SK-N-MC (cell line): ENCODE data around the gene PPP4R1.

Experiments
- DNase-seq: peaks from one replicate; pipeline ENCODE4 v3.0.0-alpha.2; 2011; ENCODE audit warnings: low read depth, low spot score
- H3K27ac ChIP-seq: fragments of 200-600 bp; sonication (generic); 2 replicates; pipeline ENCODE4 v1.5.1; 2016; ENCODE audit warnings: mixed run types
- H3K36me3 ChIP-seq: fragments of 200-600 bp; sonication (generic); 2 replicates; pipeline ENCODE4 v1.6.1; 2017; ENCODE audit warnings: antibody characterized with exemption, low read length, mixed read lengths; ENCODE audit not compliant: insufficient read depth
- H3K4me3 ChIP-seq: fragments of 200-600 bp; sonication (generic); 2 replicates; pipeline ENCODE4 v1.5.1; 2016
- H3K9ac ChIP-seq: fragments of 200-600 bp; sonication (generic); 2 replicates; pipeline ENCODE4 v1.8.0; 2017; ENCODE audit warnings: mixed run types, mixed read lengths; ENCODE audit not compliant: insufficient read length
- H3K9me3 ChIP-seq: fragments of 200-600 bp; sonication (generic); 2 replicates; pipeline ENCODE4 v1.6.1; 2017; ENCODE audit warnings: low read depth, mild to moderate bottlenecking, antibody characterized with exemption, low read length, moderate library complexity, mixed read lengths
- EZH2 ChIP-seq: fragments of 200-600 bp; sonication (generic); IDR thresholded peaks from one replicate; pipeline ENCODE4 v1.6.1; 2017; ENCODE audit warnings: antibody characterized with exemption
- FOXP2 ChIP-seq: optimal IDR thresholded peaks from 2 replicates; pipeline ENCODE3; 2011; ENCODE audit warnings: mild to moderate bottlenecking, moderate library complexity; ENCODE audit not compliant: insufficient read depth; ENCODE audit errors: extremely low read length, control extremely low read depth
- POLR2AphosphoS5 ChIP-seq: IDR thresholded peaks from 2 replicates; pipeline ENCODE4 v1.6.1; 2012; ENCODE audit warnings: mild to moderate bottlenecking, low read depth, low read length, borderline replicate concordance

The PPP4R1 gene

GRCh38 chr18:9631814-9632496 is 17.6 kb upstream of the PPP4R1 start:
- DNase-seq, result no peak
- Histone ChIP-seq H3K27ac (no peak overlapping the region), H3K9ac (no peak overlapping the region), H3K9me3 (no peaks in the 10 kb centered on the region), H3K4me3 (no peak overlapping the region), H3K36me3 (no peaks in the 10 kb centered on the region)
- no peak for TF ChIP-seq FOXP2
- TF ChIP-seq EZH2, result no peak
- TF ChIP-seq POLR2AphosphoS5, result no peak

GRCh38 chr18:9630444-9630843 is 16.1 kb upstream of the PPP4R1 start:
- no peak overlapping the region for H3K9ac ChIP-seq
- no peaks in the 10 kb centered on the region for H3K9me3 ChIP-seq
- TF ChIP-seq FOXP2 (no peak), EZH2 (no peak), POLR2AphosphoS5 (no peak)
- H3K27ac ChIP-seq, result no peak overlapping the region
- DNase-seq, result no peak
- no peak overlapping the region for H3K4me3 ChIP-seq
- H3K36me3 ChIP-seq, result no peaks in the 10 kb centered on the region

GRCh38 chr18:9629709-9630108 is 15.3 kb upstream of the PPP4R1 start:
- no peak for DNase-seq
- Histone ChIP-seq H3K36me3 (no peaks in the 10 kb centered on the region), H3K9me3 (no peaks in the 10 kb centered on the region), H3K27ac (no peak overlapping the region), H3K4me3 (no peak overlapping the region), H3K9ac (no peak overlapping the region)
- no peak for TF ChIP-seq EZH2
- TF ChIP-seq POLR2AphosphoS5, result no peak
- no peak for TF ChIP-seq FOXP2

- no peaks in the 10 kb centered on the region for H3K9me3 ChIP-seq
- TF ChIP-seq FOXP2, result no peak
- no peak for TF ChIP-seq EZH2
- TF ChIP-seq POLR2AphosphoS5, result no peak
- no peak overlapping the region for H3K9ac ChIP-seq
- H3K27ac ChIP-seq, result no peak overlapping the region
- H3K36me3 ChIP-seq, result no peaks in the 10 kb centered on the region
- no peak for DNase-seq
- H3K4me3 ChIP-seq, result no peak overlapping the region
Observed at GRCh38 chr18:9628984-9629383, 14.6 kb upstream of the PPP4R1 start.

GRCh38 chr18:9627642-9628041 is 13.3 kb upstream of the PPP4R1 start:
- Histone ChIP-seq H3K9ac (no peak overlapping the region), H3K9me3 (no peaks in the 10 kb centered on the region), H3K27ac (no peak overlapping the region), H3K4me3 (no peak overlapping the region), H3K36me3 (no peaks in the 10 kb centered on the region)
- no peak for DNase-seq
- TF ChIP-seq FOXP2 (no peak), EZH2 (no peak), POLR2AphosphoS5 (no peak)

- H3K27ac ChIP-seq, result peak overlapping the region; percentile 20; the same call in 1 of the 2 replicates
- DNase-seq, result no peak
- H3K4me3 ChIP-seq, result no peak overlapping the region
- no peak for TF ChIP-seq POLR2AphosphoS5
- no peak for TF ChIP-seq FOXP2
- TF ChIP-seq EZH2, result no peak
- no peaks in the 10 kb centered on the region for H3K9me3 ChIP-seq
- no peak overlapping the region for H3K9ac ChIP-seq
- no peaks in the 10 kb centered on the region for H3K36me3 ChIP-seq
Observed at GRCh38 chr18:9619990-9620389, 5.6 kb upstream of the PPP4R1 start.

GRCh38 chr18:9619545-9619944 is 5.2 kb upstream of the PPP4R1 start:
- H3K36me3 ChIP-seq, result no peaks in the 10 kb centered on the region
- TF ChIP-seq POLR2AphosphoS5, result no peak
- TF ChIP-seq EZH2, result no peak
- no peak for TF ChIP-seq FOXP2
- no peak overlapping the region for H3K9ac ChIP-seq
- H3K9me3 ChIP-seq, result no peaks in the 10 kb centered on the region
- peak overlapping the region; percentile 20; the same call in 1 of the 2 replicates for H3K27ac ChIP-seq
- DNase-seq, result no peak
- no peak overlapping the region for H3K4me3 ChIP-seq

GRCh38 chr18:9619056-9619455 is 4.7 kb upstream of the PPP4R1 start:
- TF ChIP-seq EZH2 (no peak), POLR2AphosphoS5 (no peak), FOXP2 (no peak)
- Histone ChIP-seq H3K9me3 (no peaks in the 10 kb centered on the region), H3K9ac (no peak overlapping the region), H3K27ac (0 out of 2 replicates have a peak overlapping the region, but pooled peaks have one; percentile 20), H3K36me3 (no peaks in the 10 kb centered on the region), H3K4me3 (no peak overlapping the region)
- no peak for DNase-seq
